NAMALWA (cell line): ENCODE results near the gene MAPK14.
A peak's percentile ranks its signal among the peaks of the same experiment; 100 is the strongest.
"Not testable (repeated sequence)": the region's sequence is repeated elsewhere in the genome, so short reads cannot be mapped to it uniquely, and the experiment has no call there.

Experiments used
- DNase-seq: peaks from one replicate; pipeline ENCODE4 v3.0.0-alpha.2; 2015; ENCODE audit warnings: low spot score

Gene MAPK14

DNA sequence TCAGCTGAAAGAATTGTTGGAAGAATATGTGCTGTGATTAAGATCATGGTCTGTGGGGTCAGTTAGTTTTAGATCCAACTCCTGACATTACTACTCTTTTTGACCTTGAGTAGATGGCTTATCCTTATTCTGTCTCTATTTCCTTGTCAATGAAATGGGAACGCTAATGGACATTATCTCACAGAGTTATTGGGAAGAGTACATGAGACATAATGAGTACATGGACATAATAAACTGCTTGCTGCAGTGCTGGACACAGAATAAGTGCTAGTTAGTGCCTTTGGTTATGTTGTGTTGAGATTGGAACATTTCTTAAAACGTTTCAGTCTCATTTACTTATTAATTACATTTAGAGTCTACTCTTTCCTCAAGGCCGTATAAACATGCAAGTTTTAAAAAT, 42.6 kb downstream of the MAPK14 start:
- no peak for DNase-seq

DNA sequence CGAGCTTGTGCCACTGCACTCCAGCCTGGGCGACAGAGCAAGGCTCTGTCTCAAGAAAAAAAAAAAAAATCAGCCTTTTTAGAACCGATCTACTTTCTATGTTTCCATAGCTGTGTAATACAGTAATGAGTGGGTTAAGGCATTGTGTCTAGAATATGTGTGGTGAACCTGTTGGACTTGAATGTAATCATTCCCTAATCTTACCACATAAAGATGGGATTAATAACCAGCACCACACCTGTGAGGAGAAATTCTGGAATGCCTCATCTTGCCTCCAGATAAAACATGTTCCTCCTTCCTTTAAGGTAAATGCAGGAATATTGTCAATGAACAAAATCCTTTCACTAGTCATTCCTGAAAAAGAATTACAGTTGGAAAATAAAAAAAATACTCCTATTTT, 43.7 kb downstream of the MAPK14 start:
- no peak for DNase-seq

DNA sequence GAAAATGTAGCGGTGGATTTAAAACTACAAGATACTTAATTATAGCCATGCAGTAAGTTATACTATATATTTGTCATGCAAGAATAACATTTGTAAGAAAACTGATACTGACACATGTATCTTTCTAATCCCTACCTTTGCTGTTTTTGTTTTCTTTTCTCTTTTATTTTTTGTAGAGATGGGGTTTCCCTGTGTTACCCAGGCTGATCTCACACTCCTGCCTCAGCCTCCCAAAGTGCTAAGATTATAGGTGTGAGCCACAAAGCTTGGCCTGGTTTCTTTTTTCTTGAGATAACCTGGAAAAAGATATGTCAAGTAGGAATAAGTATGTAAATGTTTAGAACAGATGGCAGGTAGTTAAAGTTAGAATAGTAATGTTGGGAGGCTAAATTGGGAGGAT, 44.1 kb downstream of the MAPK14 start:
- no peak for DNase-seq

DNA sequence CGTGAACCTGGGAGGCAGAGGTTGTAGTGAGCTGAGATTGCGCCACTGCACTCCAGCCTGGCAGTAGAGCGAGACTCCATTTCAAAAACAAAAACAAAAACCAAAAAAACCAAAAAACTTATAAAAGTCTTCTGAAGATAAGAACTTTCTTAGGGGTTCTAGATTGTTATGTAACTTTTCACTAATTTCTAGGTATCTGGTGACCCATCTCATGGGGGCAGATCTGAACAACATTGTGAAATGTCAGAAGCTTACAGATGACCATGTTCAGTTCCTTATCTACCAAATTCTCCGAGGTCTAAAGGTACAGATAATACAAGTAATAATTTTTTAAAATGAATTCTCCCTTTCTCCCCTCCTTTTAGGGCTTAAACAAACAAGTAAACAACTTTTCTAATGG, 45.1 kb downstream of the MAPK14 start:
- DNase-seq: no peak

DNA sequence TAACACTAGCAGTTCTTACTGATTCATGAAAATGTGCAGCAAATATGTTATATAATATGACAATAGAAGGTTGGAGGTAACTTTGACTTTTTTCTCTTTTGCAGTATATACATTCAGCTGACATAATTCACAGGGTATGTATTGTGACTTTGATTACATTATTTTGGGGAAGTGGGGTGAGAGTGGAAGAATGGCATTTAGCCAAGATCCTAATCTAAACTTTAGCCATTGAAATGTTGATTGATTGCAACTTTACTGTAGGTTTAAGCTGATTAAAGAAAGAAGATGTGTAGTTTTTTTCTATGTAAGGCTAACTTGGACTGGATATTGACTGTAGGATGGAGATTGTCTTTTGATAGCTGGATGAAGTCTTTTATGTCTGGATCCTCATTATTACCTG, 46.0 kb downstream of the MAPK14 start:
- no peak for DNase-seq

DNA sequence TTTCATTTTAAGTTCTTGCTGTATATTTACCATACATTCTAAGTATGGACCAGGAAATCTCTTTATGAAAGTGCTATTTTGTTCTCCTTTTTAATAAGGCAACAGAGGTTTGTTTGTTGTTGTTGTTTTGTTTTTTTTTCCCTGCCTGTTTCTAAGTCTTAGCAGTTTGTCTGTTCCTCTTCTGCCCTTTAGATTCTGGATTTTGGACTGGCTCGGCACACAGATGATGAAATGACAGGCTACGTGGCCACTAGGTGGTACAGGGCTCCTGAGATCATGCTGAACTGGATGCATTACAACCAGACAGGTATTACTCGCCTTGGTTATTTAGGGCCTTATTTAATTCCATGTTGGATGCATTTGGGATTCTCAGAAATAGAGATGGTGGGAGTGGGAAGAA, 48.0 kb downstream of the MAPK14 start:
- peak; percentile 45 for DNase-seq

DNA sequence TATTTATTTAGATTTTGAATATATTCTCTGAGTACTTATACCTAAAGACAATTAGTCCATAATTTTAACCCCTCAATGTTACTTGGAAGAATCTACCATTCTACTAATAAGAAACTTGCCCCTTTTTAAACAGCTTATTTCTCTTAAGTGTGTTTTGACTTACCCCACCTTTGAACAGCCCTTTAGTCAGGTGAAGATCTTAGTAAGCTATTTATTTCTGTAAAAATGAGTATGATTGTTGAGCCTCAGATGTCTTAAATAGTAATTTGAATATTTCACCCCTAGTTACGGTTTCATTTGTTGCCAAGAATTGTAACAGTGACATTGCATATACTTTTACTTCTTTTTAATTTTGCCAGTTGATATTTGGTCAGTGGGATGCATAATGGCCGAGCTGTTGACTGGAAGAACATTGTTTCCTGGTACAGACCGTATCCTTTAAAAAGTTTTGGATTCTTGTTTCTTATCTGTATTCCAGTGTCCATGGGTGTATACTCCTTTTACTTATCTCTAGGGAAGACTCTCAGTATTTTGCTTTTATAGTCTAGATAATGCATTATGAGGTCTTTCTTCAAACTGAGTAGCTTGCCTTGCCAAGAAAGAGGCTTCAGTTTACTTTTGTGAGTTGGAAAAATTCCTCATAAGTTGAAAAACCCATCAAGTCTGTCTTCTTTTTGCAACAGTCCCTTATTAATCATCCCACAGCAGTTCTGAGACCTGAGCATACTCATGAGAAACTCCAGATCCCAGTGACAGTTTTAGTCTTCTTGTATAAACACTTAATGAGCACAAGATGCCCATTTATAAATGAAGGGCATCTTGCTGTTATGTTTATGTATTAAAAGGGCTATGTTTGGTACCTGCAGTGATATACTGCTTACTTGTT, 48.8 kb downstream of the MAPK14 start:
- no peak for DNase-seq

DNA sequence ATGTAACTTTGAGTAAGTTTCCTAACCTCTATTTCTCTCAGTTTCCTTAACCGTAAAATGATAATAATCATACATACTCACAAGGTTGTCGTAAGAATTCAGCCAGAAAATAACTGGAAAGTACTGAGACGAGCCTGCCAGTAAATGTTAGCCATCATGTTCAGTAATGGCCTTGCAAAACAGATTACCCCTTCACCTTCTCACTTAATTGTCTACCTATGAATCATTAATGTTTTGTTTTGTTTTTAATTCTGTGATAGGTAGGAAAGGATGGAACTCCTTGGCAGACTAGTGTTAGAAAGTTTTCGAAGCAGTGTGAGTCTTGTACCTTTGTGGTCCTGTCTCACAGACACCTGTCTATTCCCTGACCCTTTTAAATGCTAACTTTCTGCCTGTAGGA, 50.6 kb downstream of the MAPK14 start:
- DNase-seq: no peak

DNA sequence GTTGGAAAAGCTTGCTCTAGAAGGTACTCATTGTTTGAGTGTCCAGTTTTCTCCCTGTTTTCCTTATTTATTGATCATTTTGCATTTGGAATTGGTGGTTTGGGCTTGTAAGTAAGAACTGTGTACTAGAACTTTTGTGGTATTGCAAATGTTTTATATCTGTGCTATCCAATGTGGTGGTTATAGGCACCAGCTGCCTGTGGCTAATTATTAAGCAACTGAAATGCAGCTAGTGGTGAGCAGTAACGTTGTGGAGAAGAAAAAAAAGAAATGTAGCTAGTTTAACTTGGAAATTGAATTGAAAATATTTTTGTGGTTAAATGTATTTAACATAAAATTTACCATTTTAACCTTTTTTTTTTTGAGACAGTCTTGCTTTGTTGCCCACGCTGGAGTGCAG, 52.0 kb downstream of the MAPK14 start:
- DNase-seq: no peak

DNA sequence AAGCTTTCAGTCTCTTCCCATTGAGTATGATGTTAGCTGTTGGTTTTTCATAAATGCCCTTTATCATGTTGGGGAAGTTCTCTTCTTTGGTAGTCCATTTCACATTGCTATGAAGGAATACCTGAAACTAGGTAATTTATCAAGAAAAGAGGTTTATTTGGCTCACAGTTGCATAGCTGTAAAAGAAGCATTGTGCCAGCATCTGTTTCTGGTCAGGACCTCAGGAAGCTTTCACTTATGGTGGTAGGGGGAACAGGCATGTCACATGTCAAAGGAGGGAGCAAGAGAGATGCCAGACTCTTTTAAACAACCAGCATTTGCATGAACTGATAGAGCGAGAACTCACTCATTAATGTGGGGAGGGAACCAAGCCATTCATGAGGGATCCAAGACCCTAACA, 54.7 kb downstream of the MAPK14 start:
- no peak for DNase-seq

DNA sequence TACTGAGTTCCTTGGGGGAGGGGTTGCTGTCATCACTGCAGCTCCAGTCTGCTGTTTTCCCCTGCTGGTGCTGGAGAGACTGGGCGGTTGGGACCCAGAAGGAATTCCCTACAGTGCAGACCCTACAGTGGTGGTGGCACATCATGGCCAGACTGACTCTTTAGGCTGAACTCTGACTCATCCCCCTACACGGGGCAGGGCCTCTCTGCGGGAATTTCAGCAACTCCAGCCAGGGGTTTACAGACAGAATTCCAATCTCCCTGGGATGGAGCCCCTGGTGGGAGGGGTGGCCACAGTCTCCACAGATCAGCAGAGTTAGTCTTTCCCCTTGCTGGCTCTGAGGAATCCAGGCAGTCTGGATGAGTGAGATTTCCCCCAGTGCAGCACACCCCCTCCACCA, 55.8 kb downstream of the MAPK14 start:
- DNase-seq: no peak

DNA sequence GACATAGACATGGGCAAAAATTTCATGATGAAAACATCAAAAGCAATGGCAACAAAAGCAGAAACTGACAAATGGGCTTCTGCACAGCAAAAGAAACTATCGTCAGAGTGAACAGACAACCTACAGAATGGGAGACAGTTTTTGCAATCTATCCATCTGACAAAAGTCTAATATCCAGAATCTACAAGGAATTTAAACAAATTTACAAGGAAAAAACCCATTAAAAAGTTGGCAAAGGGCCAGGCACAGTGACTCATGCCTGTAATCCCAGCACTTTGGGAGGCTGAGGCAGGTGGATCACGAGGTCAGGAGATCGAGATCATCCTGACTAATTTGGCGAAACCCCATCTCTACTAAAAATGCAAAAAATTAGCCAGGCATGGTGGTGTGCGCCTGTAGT, 60.6 kb downstream of the MAPK14 start:
- DNase-seq: not testable (repeated sequence)

DNA sequence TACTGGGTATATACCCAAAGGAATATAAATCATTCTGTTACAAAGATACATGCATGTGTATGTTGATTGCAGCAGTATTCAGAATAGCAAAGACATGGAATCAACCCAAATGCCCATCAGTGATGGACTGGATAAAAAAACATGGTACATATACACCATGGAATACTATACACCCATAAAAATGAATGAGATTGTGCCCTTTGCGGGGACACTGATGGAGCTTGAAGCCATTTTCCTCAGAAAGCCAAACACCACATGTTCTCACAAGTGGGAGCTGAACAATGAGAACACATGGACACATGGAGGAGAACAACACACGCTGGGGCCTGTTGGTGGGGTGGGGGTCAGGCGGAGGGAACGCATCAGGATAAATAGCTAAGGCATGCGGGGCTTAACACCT, 61.4 kb downstream of the MAPK14 start:
- no peak for DNase-seq

DNA sequence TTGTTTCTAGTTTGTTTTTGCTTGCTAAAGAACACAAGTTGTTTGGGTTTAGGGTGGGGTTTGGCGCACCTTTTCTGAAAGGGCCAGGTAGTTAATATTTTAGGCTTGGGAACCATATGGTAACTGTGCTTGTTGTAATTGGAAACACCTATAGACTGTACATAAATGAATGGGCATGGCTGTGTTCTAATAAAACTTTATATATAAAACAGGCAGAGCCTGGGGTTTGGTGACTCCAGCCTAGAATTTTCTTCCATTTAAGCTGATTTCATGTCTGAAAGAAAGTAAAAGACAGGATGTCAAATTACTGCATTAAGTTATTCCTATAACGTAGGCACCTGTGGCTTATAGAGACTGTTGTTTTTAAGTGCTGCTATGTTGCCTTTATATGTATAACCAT, 66.6 kb downstream of the MAPK14 start:
- no peak for DNase-seq

DNA sequence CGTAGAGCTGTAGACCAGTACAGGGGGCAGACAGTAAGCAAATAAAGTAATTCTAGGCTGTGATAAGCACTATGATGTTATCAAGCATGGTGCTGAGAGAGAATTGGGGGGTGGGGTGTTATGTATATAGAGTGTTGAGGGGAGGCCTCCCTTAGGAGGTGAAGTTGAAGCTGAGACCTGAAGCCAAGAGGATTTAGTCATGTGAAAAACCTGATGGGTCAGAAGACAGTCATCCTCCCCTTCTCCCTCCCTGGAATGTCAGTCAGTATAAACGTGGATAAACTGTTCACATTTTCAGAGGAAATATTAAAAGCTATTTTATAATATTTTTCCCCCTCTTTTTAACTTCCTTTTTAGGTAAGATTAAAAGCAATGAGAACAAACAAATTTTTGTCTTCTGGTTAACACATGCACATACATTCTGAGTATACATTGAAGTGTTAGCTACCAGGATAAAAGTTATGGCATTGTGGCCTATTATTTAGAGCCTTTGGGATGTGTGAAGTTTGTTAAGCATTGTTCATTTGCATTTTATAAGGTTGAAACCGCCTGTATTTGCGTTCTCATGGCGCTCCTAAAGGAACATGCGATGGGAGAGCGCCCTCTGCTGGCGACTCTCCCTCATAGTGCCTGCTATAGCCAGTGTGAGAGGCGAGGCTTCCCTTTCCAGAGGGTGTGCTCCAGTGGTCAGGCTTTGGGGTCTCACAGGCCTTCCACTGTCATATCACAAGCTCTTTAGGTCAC, 67.3 kb downstream of the MAPK14 start:
- DNase-seq: peak; percentile 88

DNA sequence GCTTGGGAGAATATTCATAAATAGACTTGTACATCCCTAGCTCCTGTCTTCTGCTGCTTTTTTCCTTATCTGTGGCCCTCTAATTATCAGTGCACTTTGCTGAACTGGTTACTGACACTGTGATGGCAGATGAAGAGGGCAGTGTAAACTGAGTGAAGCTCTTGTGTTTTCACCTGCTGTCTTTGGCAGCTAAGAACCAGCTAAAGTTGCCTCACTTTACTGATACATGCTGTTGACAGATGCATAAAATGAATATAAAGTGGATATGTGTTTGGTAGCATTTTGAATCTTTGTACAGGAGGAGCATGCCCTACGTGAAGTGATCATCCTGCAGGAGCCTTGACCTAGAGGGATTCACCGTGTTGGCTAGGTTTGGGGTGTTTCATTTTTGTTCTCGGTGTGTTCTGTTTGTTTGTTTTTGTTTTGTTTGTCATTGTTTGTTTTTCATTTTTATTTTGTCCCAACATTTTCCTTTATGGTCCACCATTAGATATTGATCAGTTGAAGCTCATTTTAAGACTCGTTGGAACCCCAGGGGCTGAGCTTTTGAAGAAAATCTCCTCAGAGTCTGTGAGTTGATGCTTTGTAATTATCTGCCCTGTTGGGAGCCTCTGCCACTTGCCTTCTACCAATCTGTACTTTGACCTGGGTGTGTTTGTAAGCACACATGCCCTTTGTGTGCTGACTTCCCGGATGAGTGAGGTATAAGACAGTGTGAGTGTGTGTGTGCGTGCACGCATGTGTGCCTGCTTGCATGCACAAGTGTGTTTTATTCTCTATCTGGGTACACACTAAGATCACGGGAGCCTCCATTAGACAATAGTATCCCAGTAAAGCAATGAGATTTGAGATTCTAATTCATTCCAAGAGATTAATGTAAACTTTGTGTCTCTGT, 68.1 kb downstream of the MAPK14 start:
- DNase-seq: no peak

DNA sequence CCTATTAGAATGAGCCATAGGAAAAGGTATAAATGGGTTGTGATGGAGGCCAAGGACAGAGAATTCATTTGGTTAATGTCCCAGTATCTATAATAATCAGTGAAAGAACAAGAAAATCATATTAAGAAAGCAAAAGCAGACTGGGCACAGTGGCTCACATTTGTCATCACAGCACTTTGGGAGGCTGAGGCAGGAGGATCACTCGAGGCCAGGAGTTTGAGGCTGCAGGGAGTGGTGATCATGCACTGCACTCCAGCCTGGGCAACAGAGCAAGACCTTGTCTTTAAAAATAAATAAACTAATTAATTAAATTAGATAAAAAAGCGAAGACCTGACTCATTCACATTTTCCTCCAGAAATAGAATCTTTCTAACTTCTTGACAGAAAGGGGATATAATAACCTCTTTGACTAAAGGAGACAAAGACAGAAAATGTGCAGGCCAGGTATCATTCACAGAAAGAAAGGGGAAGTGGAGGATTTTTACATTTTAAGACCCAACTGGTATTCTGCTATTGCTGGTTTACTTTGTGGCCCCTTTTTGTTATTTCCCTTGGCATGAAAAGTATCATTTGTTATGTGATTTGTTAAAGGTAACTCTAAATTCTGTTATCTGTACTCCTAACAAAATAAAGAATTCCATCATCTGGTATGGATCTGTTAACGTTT, 70.8 kb downstream of the MAPK14 start:
- DNase-seq: no peak

DNA sequence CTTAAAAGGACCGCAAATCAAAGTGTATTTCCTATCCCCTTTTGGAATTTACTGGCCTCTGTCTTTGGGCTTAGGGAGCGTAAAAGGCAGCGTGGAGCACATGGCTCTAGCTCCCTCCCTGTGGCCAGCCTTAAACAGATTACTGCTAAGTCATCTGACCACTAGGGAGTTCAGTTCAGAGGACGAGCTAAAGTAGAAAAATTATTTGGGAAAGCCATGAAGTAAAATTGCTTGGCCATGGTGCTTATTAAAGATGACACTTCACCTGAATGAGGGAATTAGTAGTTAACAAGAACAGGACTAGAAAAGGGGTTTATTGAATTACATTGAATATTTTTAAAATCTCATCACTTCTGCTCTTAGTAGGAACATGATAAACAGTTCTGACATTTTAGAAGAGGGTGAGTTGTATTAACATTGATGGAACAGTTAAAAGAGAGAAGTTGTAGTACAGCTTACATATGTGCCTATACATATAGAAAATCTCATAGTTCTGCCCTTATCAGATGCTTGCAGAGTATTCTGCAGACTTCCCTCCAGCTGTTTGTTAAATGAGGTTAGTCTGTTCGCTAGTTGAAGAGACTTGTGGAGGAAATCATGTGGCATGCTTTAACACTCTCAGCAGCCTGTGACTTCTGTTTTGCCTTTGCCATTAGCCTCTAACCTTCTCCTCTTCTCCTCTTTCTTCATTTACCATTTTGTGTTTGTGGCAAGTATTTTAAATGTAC, 71.5 kb downstream of the MAPK14 start:
- DNase-seq: no peak

DNA sequence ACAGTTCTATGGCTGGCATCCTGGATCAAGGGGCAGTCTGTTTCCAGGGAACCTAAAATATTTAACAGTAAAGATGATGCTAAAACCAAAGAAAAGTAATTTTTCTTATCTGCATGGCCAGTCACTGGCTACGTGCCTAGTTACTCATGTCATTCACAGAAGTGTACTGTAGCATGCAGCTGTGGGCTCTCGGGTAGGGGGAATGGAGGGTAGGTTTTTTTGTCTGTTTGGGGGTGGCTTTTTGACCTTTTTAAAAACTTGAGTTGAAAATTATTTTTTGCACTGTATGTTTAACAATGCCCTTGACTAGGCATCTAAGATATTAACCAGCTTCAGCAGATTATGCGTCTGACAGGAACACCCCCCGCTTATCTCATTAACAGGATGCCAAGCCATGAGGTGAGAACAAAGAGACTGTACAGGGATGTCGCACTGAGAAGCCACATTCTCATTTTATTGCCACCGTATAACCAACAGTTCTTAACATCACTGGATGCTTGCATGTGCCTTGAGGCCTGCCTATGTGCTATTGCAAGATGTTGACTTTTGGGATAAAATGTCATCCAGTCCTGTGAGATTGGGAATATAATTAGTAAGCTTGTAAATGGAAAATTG, 72.4 kb downstream of the MAPK14 start:
- DNase-seq: no peak

DNA sequence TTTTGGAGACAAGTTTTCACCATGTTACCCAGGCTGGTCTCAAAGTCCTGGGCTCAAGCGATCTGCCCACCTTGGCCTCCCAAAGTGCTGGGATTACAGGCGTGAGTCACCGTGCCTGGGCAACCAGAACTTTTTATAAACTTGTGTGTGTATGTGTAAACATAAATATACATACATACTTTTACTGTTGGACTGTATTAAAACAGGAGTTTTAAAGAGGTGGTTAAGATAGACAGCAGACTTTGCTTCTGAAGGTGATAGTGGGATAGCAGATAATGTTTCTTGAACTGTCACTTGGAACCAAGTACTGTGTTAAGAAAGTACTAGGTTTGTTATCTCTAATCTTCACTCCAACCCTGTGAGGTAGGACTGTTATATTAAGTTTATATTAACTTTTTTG, 74.1 kb downstream of the MAPK14 start:
- no peak for DNase-seq

DNA sequence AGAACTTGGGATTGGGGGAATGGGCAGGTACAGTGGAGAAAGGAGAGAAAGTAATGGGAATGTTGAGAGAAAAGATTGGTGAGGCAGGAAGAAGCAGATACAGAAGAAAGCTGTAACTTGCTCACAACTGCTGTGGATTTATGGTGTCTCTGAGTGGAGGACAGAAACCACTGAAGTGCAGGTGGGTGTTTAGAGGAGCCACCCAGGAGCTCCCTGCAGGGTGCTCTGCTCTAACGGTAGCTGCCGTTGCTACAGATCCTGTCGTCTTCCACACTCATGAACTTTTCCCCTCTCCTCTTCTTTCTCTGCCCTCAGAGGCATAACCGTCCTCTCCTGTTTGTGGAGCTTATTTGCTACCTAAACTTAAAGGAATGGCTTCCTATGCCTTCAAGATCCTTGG, 75.2 kb downstream of the MAPK14 start:
- DNase-seq: no peak
